ENCODE results near the gene CACNA2D2. TPM values are rescaled to one million over a fixed set of nuclear protein-coding genes. Genes with fewer than 3 reads are reported as not detected.

The CACNA2D2 gene
- total RNA-seq, 1 experiment from 2014 or later = 0.59 TPM

- H3K9me3 ChIP-seq (ENCODE audit: control insufficient read depth, insufficient read depth, low read depth, low read length) = no peaks in the 10 kb centered on the region
- BruUV-seq (replicated peaks) = no TSS peak
- intact Hi-C loops (cut with micrococcal nuclease; ENCODE audit: unreplicated experiment) (no loop called here), in situ Hi-C loops (cut with HindIII; ENCODE audit: low pct_unique_long_range_greater_than_20kb, low sequenced_read_pairs) (no loop called here)
- no peak overlapping the region for H3K4me3 ChIP-seq (ENCODE audit: low read depth in 2 of 2, low read length in 2 of 2)
- TF ChIP-seq TCF7L2 (IDR thresholded peaks at IDR 0.05; ENCODE audit: low read depth, low read length) = no peak
- no peak for TF ChIP-seq CTCF (IDR thresholded peaks at IDR 0.05)
- TF ChIP-seq POLR2AphosphoS5 (IDR thresholded peaks at IDR 0.05; ENCODE audit: low read depth, low read length) = no peak
- TF ChIP-seq SIN3A (IDR thresholded peaks at IDR 0.05; ENCODE audit: borderline replicate concordance, insufficient read depth, low read depth, low read length) = no peak
- TF ChIP-seq, protein P1, sequence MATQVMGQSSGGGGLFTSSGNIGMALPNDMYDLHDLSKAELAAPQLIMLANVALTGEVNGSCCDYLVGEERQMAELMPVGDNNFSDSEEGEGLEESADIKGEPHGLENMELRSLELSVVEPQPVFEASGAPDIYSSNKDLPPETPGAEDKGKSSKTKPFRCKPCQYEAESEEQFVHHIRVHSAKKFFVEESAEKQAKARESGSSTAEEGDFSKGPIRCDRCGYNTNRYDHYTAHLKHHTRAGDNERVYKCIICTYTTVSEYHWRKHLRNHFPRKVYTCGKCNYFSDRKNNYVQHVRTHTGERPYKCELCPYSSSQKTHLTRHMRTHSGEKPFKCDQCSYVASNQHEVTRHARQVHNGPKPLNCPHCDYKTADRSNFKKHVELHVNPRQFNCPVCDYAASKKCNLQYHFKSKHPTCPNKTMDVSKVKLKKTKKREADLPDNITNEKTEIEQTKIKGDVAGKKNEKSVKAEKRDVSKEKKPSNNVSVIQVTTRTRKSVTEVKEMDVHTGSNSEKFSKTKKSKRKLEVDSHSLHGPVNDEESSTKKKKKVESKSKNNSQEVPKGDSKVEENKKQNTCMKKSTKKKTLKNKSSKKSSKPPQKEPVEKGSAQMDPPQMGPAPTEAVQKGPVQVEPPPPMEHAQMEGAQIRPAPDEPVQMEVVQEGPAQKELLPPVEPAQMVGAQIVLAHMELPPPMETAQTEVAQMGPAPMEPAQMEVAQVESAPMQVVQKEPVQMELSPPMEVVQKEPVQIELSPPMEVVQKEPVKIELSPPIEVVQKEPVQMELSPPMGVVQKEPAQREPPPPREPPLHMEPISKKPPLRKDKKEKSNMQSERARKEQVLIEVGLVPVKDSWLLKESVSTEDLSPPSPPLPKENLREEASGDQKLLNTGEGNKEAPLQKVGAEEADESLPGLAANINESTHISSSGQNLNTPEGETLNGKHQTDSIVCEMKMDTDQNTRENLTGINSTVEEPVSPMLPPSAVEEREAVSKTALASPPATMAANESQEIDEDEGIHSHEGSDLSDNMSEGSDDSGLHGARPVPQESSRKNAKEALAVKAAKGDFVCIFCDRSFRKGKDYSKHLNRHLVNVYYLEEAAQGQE (IDR thresholded peaks at IDR 0.05; ENCODE audit: insufficient read depth in 1 of 2, low read depth in 2 of 2, low read length in 1 of 2) = no peak
- DNase-seq (ENCODE audit: low read depth, low spot score) (no peak), ATAC-seq (no peak)
- H3K27ac ChIP-seq (ENCODE audit: low read length) = no peak overlapping the region
- no peaks in the 10 kb centered on the region for H3K4me1 ChIP-seq (ENCODE audit: control insufficient read depth, insufficient read depth, low read length)
- ChIA-PET CTCF (interaction anchor here (0.6 kb wide), 1 partner anchor 103 kb away, joined by 6 read pairs; no protein-coding TSS in a partner anchor), POLR2A (no interaction called here)
- no peaks in the 10 kb centered on the region for H3K27me3 ChIP-seq (ENCODE audit: control insufficient read depth, insufficient read depth, low read length)
- no peaks in the 10 kb centered on the region for H3K36me3 ChIP-seq (ENCODE audit: control insufficient read depth, insufficient read depth, low read length)
Observed at GRCh38 chr3:50472958-50473357, 30.5 kb downstream of the CACNA2D2 start.

- Histone ChIP-seq H3K27ac (ENCODE audit: low read length) (no peak overlapping the region), H3K36me3 (ENCODE audit: control insufficient read depth, insufficient read depth, low read length) (no peaks in the 10 kb centered on the region), H3K27me3 (ENCODE audit: control insufficient read depth, insufficient read depth, low read length) (no peaks in the 10 kb centered on the region), H3K4me3 (ENCODE audit: low read depth in 2 of 2, low read length in 2 of 2) (no peak overlapping the region), H3K4me1 (ENCODE audit: control insufficient read depth, insufficient read depth, low read length) (no peaks in the 10 kb centered on the region), H3K9me3 (ENCODE audit: control insufficient read depth, insufficient read depth, low read depth, low read length) (no peaks in the 10 kb centered on the region)
- no peak for DNase-seq (ENCODE audit: low read depth, low spot score)
- TF ChIP-seq, protein P1 (IDR thresholded peaks at IDR 0.05; ENCODE audit: insufficient read depth in 1 of 2, low read depth in 2 of 2, low read length in 1 of 2) = no peak
- TF ChIP-seq TCF7L2 (IDR thresholded peaks at IDR 0.05; ENCODE audit: low read depth, low read length) = no peak
- TF ChIP-seq CTCF (IDR thresholded peaks at IDR 0.05) = no peak
- intact Hi-C loops (cut with micrococcal nuclease; ENCODE audit: unreplicated experiment) = no loop called here
- BruUV-seq (replicated peaks) = no TSS peak
- ATAC-seq = no peak
- ChIA-PET POLR2A (no interaction called here), CTCF (no interaction called here)
- in situ Hi-C loops (cut with HindIII; ENCODE audit: low pct_unique_long_range_greater_than_20kb, low sequenced_read_pairs) = no loop called here
Observed at GRCh38 chr3:50470658-50471057, 32.8 kb downstream of the CACNA2D2 start.
